Activated T-helper 17 cell treated with anti-CD3 and anti-CD28 coated beads, Interleukin-2, amount 50 U/mL, for 72 hours (primary cell): ENCODE results near the gene UGT8. TPM values are rescaled to one million over a fixed set of nuclear protein-coding genes. Genes with fewer than 3 reads are reported as not detected.

Experiments
- ATAC-seq: fragments of 150-1000 bp; cut with Tn5 transposase; replicated peaks from 2 replicates; pipeline ENCODE4 v1.10.0; 2021; ENCODE audit warnings: mild to moderate bottlenecking, moderate library complexity
- H3K27ac Mint-ChIP-seq: one replicate; pipeline ENCODE4 v1.8.0; 2022; ENCODE audit warnings: mixed read lengths
- H3K27me3 Mint-ChIP-seq: one replicate; pipeline ENCODE4 v1.8.0; 2022; ENCODE audit warnings: mixed read lengths
- H3K36me3 Mint-ChIP-seq: one replicate; pipeline ENCODE4 v1.8.0; 2022; ENCODE audit warnings: low read depth, mild to moderate bottlenecking, mixed read lengths
- H3K4me1 Mint-ChIP-seq: one replicate; pipeline ENCODE4 v1.8.0; 2022; ENCODE audit warnings: mixed read lengths
- H3K4me3 Mint-ChIP-seq: one replicate; pipeline ENCODE4 v1.8.0; 2022; ENCODE audit warnings: mild to moderate bottlenecking, mixed read lengths
- H3K9me3 Mint-ChIP-seq: one replicate; pipeline ENCODE4 v1.8.0; 2022; ENCODE audit warnings: mixed read lengths
- total RNA-seq, 2 donors: library from RNA; stranded (reverse); gene quantifications; one replicate each; pipeline ENCODE4 v1.2.3, GENCODE V29; 2022

Gene UGT8
- total RNA-seq, 2 donors from 2014 or later, result 0.82 to 1.4 TPM

DNA sequence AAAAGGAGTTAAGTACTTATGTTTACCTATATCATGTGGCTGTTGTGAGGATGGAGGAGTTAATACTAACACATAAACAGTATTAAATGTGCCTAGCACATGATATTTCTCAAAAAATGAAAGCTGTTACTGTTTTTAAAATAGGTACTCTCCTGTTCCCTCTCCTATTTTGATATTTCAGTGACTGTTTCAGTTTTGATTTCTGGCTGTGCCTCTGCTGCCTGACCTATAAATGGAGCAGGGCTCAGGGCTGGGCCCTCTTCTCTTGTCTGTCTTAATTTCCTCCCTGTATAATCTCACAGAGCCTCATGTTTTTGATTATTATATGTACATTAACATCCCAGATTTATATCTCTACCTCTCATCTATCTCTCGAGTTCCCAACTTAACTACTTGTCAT is 93.3 kb downstream of the UGT8 start:
- no peaks in the 10 kb centered on the region for H3K36me3 Mint-ChIP-seq
- no peak overlapping the region for H3K27ac Mint-ChIP-seq
- no peak overlapping the region for H3K4me3 Mint-ChIP-seq
- H3K27me3 Mint-ChIP-seq, result peaks cover 10% of the 10 kb centered on the region
- ATAC-seq, result no peak
- no peaks in the 10 kb centered on the region for H3K4me1 Mint-ChIP-seq
- H3K9me3 Mint-ChIP-seq, result no peaks in the 10 kb centered on the region

DNA sequence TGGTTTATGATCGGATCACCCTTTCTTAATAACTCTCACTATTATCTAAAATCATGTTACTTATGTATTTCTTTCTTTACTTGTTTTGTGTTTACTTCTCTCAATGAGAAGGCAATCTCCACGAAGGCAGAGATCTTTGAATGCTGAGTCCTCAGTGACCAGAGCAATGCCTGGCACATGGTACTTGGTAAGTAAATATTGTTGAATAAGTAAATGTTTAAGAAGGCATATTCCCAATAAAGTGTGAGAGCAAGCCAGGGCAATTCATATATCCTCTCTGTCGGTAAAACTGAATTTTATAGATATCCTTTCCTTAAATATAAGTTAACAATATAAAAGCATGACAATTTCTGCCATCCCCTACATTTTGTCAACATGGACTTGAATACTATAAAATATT is 94.4 kb downstream of the UGT8 start:
- Mint-ChIP-seq H3K27me3 (peaks cover 10% of the 10 kb centered on the region), H3K9me3 (no peaks in the 10 kb centered on the region), H3K4me3 (no peak overlapping the region), H3K36me3 (no peaks in the 10 kb centered on the region), H3K27ac (no peak overlapping the region), H3K4me1 (no peaks in the 10 kb centered on the region)
- ATAC-seq, result no peak

DNA sequence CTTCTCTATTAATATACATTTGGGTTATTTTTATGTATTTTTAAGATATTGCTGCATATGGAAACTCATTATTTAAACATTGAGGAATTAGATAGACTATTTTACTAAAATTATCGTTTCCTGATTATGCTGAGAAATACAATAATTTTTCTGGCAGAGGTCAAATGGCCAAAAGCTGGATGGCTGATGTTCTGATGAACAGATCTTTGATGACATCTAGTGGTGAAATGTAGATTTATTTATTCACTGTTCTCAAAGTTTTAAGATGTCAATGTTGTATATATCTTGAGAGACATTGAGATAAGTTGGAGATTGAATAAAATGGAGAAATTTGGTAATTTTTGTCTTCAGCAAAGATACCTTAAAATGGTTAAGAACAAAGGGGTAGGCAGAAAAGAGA is 96.2 kb downstream of the UGT8 start:
- no peak for ATAC-seq
- Mint-ChIP-seq H3K4me1 (no peaks in the 10 kb centered on the region), H3K27ac (no peak overlapping the region), H3K27me3 (peaks cover 7% of the 10 kb centered on the region), H3K36me3 (no peaks in the 10 kb centered on the region), H3K4me3 (no peak overlapping the region), H3K9me3 (no peaks in the 10 kb centered on the region)

DNA sequence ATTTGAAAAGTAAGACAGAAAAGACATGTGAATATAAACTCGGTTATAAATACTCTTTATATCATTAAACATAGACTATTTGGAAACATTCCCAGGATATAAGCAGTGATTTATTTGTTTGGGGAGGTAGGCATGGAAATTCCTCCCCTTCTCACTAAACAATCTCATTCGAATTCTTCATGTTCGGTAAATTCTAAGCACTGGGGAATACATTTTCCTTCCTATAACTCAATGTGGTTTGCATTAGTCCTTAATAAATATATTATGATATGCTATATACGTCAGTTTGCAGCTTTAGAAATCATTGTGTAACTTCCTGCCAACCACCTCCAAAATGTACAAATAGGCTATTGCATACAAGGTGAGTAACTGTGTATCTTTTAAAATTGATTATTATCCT is 99.6 kb downstream of the UGT8 start:
- Mint-ChIP-seq H3K36me3 (no peaks in the 10 kb centered on the region), H3K27me3 (peaks cover 9% of the 10 kb centered on the region), H3K4me1 (no peaks in the 10 kb centered on the region), H3K4me3 (no peak overlapping the region), H3K9me3 (no peaks in the 10 kb centered on the region), H3K27ac (no peak overlapping the region)
- ATAC-seq, result no peak

DNA sequence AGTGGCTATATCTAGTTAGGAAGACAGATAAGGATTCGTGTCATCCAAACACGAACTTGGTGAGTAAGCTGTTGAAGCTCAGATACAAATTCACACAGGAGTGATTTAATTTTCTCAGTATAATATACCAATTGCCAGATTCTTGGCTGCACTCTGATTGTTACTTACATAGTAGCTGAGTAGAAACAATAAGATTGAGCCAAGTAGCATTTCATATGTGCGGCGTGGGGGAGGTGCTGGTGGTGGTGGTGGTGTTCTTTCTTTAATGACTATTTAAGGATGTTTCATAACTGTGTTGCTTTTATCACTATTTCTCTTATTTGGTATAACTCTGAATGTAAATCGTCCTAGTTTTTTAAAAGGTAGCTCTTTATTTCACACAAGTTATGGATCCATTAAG is 102.9 kb downstream of the UGT8 start:
- Mint-ChIP-seq H3K9me3 (no peaks in the 10 kb centered on the region), H3K4me1 (no peaks in the 10 kb centered on the region), H3K27me3 (peaks cover 11% of the 10 kb centered on the region), H3K4me3 (no peak overlapping the region), H3K27ac (no peak overlapping the region), H3K36me3 (no peaks in the 10 kb centered on the region)
- ATAC-seq, result no peak

DNA sequence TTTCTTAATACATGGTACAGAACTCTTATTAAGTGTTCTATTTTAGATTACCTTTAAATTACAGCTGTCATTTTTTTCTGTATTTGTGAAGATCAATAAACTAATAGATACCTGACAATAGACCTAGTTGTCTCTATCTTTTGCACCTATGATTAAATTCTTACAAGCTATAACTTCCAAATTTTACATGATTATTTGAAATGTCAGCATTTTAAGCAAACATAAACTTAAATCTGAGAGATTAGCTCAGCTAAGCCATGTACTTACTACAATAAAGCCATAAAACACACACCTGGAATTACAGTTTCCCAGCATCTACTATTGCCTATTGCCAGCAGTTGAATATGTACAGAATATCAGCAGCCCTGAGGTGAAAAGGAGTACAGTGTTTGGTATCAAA is 118.8 kb downstream of the UGT8 start:
- Mint-ChIP-seq H3K27me3 (peaks cover 13% of the 10 kb centered on the region), H3K4me1 (no peaks in the 10 kb centered on the region), H3K9me3 (no peaks in the 10 kb centered on the region), H3K27ac (no peak overlapping the region), H3K4me3 (no peak overlapping the region), H3K36me3 (no peaks in the 10 kb centered on the region)
- ATAC-seq, result no peak

DNA sequence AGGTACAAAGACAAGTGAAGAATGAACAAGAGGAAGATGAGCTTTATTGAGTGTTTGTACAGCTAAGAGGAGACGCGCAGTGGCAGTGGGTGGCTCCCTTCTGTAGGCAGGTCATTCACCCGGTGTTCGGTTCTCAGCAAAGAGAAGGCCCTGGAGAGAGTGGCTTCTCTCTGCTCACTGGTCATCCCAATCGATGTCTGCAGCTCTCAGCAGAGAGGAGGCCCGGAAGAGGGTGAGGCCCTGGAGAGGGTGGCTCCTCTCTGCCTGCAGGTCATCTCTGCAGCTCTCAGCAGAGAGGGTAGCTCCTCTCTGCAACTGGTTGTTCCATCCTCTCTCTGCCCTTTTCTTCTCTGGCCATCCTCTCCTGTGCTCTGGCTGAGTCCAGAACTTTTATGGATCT is 126.5 kb downstream of the UGT8 start:
- Mint-ChIP-seq H3K27me3 (peaks cover 8% of the 10 kb centered on the region), H3K9me3 (no peaks in the 10 kb centered on the region), H3K36me3 (no peaks in the 10 kb centered on the region), H3K4me3 (no peak overlapping the region), H3K4me1 (no peaks in the 10 kb centered on the region), H3K27ac (no peak overlapping the region)
- ATAC-seq, result no peak

DNA sequence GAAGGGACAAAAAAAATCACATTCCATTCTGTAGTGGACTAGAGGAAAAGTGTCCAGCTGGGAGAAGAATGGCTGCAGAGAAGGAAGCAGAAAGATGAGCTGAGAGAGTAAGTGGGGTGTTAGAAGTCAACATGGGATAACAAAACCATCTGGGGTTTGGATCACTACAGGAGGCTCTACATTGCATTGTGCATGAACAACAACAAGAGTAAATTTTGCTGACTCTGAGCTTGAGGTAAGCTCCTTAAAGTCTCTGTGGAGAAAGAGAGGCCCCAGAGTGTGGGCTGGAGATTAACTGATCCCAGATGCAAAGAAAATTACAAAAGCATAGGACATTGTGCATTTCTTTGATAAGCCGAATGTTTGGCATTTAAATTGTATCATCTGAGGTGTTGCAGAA is 128.9 kb downstream of the UGT8 start:
- Mint-ChIP-seq H3K4me3 (no peak overlapping the region), H3K27me3 (peaks cover 3% of the 10 kb centered on the region), H3K4me1 (no peaks in the 10 kb centered on the region), H3K36me3 (no peaks in the 10 kb centered on the region), H3K9me3 (no peaks in the 10 kb centered on the region), H3K27ac (no peak overlapping the region)
- no peak for ATAC-seq
